Measurements from ENCODE around the gene MAP2K7. TPM values are rescaled to one million over a fixed set of nuclear protein-coding genes. Genes with fewer than 3 reads are reported as not detected.

MAP2K7 gene
- total RNA-seq (ENCODE audit: low replicate concordance) = 38.2 and 42.2 TPM in 2 replicates
- long read RNA-seq, partial matches to known transcripts = 0 of 1 reads
- long read RNA-seq, other reads (novel, unspliced or antisense) = 1 of 1 reads

GRCh38 chr19:7903244-7904073, at the start of gene MAP2K7:
TSS of gene MAP2K7 (plus strand) at chr19:7903877. CDS start at chr19:7903945, 68 bp downstream.
- peak; percentile 52 for TF ChIP-seq CTCF (conservative IDR thresholded peaks at IDR 0.05)
- H3K4me1 Mint-ChIP-seq (ENCODE audit: unreplicated experiment) = peaks cover 11% of the 10 kb centered on the region
- H3K4me3 Mint-ChIP-seq = peak within 1 kb of the TSS; percentile 92
- DNase-seq (ENCODE audit: extremely low spot score, unreplicated experiment) = peak; percentile 100
- H3K36me3 Mint-ChIP-seq = no peaks in the 10 kb centered on the region
- H3K27ac Mint-ChIP-seq = peak within 1 kb of the TSS; percentile 97
- no peaks in the 10 kb centered on the region for H3K27me3 Mint-ChIP-seq
- H3K9me3 Mint-ChIP-seq = no peaks in the 10 kb centered on the region

GRCh38 chr19:7855426-7856108, 48.1 kb upstream of the MAP2K7 start:
- Mint-ChIP-seq H3K4me3 (peak overlapping the region; percentile 25), H3K36me3 (no peaks in the 10 kb centered on the region), H3K27me3 (peaks cover 10% of the 10 kb centered on the region), H3K4me1 (ENCODE audit: unreplicated experiment) (peaks cover 7% of the 10 kb centered on the region), H3K9me3 (no peaks in the 10 kb centered on the region), H3K27ac (no peak overlapping the region)
- DNase-seq (ENCODE audit: extremely low spot score, unreplicated experiment) = no peak
- no peak for TF ChIP-seq CTCF (conservative IDR thresholded peaks at IDR 0.05)

GRCh38 chr19:7856109-7856591, 47.5 kb upstream of the MAP2K7 start:
- Mint-ChIP-seq H3K9me3 (no peaks in the 10 kb centered on the region), H3K4me3 (no peak overlapping the region)
- no peak for TF ChIP-seq CTCF (conservative IDR thresholded peaks at IDR 0.05)

GRCh38 chr19:7856679-7857663, 46.7 kb upstream of the MAP2K7 start:
- no peak overlapping the region for H3K27ac Mint-ChIP-seq
- peaks cover 7% of the 10 kb centered on the region for H3K4me1 Mint-ChIP-seq (ENCODE audit: unreplicated experiment)
- H3K36me3 Mint-ChIP-seq = no peaks in the 10 kb centered on the region
- no peak for TF ChIP-seq CTCF (conservative IDR thresholded peaks at IDR 0.05)
- no peak for DNase-seq (ENCODE audit: extremely low spot score, unreplicated experiment)
- no peak overlapping the region for H3K4me3 Mint-ChIP-seq
- peaks cover 16% of the 10 kb centered on the region for H3K27me3 Mint-ChIP-seq
- no peaks in the 10 kb centered on the region for H3K9me3 Mint-ChIP-seq

More at GRCh38 chr19:7856109-7856591, 47.5 kb upstream of the MAP2K7 start:
- H3K27me3 Mint-ChIP-seq = peaks cover 13% of the 10 kb centered on the region
- no peak for DNase-seq (ENCODE audit: extremely low spot score, unreplicated experiment)
- peaks cover 7% of the 10 kb centered on the region for H3K4me1 Mint-ChIP-seq (ENCODE audit: unreplicated experiment)
- H3K27ac Mint-ChIP-seq = no peak overlapping the region
- no peaks in the 10 kb centered on the region for H3K36me3 Mint-ChIP-seq

- H3K27ac Mint-ChIP-seq = no peak overlapping the region
- no peaks in the 10 kb centered on the region for H3K36me3 Mint-ChIP-seq
- H3K27me3 Mint-ChIP-seq = peaks cover 16% of the 10 kb centered on the region
- no peak for TF ChIP-seq CTCF (conservative IDR thresholded peaks at IDR 0.05)
- no peaks in the 10 kb centered on the region for H3K9me3 Mint-ChIP-seq
- no peak overlapping the region for H3K4me3 Mint-ChIP-seq
- H3K4me1 Mint-ChIP-seq (ENCODE audit: unreplicated experiment) = peaks cover 7% of the 10 kb centered on the region
- DNase-seq (ENCODE audit: extremely low spot score, unreplicated experiment) = no peak
These were observed 46.0 kb upstream of the MAP2K7 start for GRCh38 chr19:7857727-7858108.

All from type B pancreatic cell (in vitro differentiated cells).